ENCODE data around the gene CTPS1.

Gene CTPS1

DNA sequence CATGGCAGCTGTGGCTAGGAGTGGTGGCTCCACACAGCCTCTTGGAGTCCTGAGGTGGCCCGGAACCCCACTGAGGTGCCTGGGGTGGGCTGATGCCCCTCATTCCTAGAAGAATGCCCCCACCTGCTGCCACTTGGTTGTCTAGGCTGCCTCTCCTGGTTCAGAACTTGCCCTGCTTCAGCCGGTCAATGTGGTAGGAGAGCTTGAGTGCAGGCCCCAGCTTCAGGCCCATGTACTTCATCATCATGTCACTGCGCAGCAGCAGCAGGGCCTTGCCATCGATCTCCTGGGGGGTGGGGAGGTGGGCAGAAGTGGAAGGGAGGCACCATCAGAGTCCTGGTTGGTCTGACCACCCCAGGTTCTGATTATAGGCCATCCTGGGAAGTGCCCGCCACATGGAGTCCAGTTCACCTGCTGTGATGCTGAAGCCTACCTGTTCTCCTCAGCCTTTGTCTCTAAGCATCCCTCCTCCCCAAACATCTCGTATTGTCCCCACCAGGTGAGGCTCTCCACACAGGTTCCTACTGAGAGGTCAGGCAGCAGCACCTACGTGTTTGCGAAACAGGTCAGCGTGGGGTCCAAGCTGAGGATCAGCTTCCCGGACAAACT is 48.6 kb downstream of the CTPS1 start:
- Histone ChIP-seq H2BK15ac (replicated peaks; ENCODE audit: low read depth) (no peak overlapping the region), H3K4me2 (ENCODE audit: low read length) (no peak overlapping the region), H3K4me1 (ENCODE audit: control insufficient read depth, low read depth, low read length) (no peaks in the 10 kb centered on the region), H3K9ac (ENCODE audit: low read length) (no peak overlapping the region), H2AK5ac (ENCODE audit: low read length) (no peak overlapping the region), H2BK5ac (ENCODE audit: low read length) (no peak overlapping the region), H3K27ac (ENCODE audit: low read depth, low read length) (no peak overlapping the region), H3K18ac (ENCODE audit: low read length) (no peak overlapping the region), H3K36me3 (ENCODE audit: control insufficient read depth, insufficient read depth, low read length) (no peaks in the 10 kb centered on the region), H4K8ac (ENCODE audit: low read depth, low read length) (no peak overlapping the region), H3K4me3 (ENCODE audit: low read length) (no peak overlapping the region), H4K5ac (ENCODE audit: low read length) (no peak overlapping the region), H3K79me1 (ENCODE audit: low read length) (no peaks in the 10 kb centered on the region), H3K23ac (ENCODE audit: low read length) (no peak overlapping the region), H3K56ac (ENCODE audit: low read length) (no peak overlapping the region), H3K27me3 (ENCODE audit: insufficient read depth, low read length, poor library complexity) (no peaks in the 10 kb centered on the region), H3K79me2 (ENCODE audit: control insufficient read depth, insufficient read depth, low read length) (no peaks in the 10 kb centered on the region), H2BK120ac (ENCODE audit: low read depth, low read length) (no peak overlapping the region), H3K4ac (ENCODE audit: low read depth, low read length) (no peak overlapping the region)
- no CpG with 5 or more reads among the region's 10 CpGs for WGBS (ENCODE audit: extremely low coverage, insufficient coverage, low lambda C conversion rate)
- no peak for DNase-seq

DNA sequence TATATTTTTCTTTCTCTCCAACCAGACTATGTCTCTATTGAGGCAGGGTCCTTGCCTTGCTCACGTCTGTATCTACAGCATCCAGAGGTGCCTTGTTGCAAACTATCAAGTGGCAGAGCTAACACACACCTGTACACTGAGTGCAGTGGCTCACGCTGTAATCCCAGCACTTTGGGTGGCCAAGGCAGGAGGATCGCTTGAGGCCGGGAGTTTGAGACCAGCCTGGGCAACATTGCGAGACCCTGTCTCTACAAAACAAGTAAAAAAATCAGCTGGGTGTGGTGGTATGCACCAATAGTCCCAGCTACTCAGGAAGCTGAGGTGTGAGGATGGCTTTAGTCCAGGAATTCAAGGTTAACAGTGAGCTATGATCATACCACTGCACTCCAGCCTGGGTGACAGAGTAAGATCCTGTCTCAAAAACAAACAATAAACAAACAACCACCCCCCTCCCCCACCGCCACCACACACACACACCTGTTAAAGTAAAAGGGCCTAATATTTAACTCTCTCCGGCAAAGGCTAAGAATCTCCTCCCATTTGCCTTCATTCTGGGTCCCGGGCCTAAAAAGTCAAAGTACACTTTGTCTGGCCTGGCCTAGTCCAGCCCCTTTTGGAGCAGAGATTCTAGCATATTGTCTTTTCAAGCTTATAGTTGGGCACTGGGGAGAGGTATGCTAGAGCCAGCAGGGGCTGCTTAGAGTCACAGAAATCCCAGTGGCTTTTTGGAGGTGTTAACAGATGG is 51.5 kb downstream of the CTPS1 start:
- no peak overlapping the region for H3K4me2 ChIP-seq (ENCODE audit: low read length)
- no CpG with 5 or more reads among the region's 8 CpGs for WGBS (ENCODE audit: extremely low coverage, insufficient coverage, low lambda C conversion rate)
- DNase-seq, result no peak

DNA sequence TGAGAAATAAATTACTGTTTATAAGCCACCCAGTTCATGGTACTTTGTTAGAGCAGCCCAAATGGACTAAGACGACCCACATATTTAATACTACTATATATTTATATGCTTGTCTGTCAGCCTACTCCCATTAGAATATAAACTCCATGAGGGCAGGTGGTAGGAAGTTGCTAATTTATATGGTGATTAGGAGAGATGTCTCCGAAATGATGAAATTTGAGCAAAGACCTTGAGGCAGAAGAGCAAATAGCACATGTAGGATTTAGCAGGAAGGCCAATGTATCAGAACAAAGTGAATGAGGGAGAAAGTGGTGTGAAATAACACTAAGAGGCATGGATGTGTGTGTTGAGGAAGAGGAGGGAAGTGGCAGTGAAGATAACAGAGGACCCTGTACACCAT is 52.7 kb downstream of the CTPS1 start:
- no peak for DNase-seq
- H2BK120ac ChIP-seq (ENCODE audit: low read depth, low read length), result no peak overlapping the region
- no peak overlapping the region for H3K18ac ChIP-seq (ENCODE audit: low read length)
- H3K27ac ChIP-seq (ENCODE audit: low read depth, low read length), result no peak overlapping the region
- no peak overlapping the region for H3K4ac ChIP-seq (ENCODE audit: low read depth, low read length)
- H3K4me3 ChIP-seq (ENCODE audit: low read length), result no peak overlapping the region
- no peak overlapping the region for H2BK15ac ChIP-seq (replicated peaks; ENCODE audit: low read depth)
- no peak overlapping the region for H3K9ac ChIP-seq (ENCODE audit: low read length)
- no CpG with 5 or more reads among the region's 2 CpGs for WGBS (ENCODE audit: extremely low coverage, insufficient coverage, low lambda C conversion rate)
- no peaks in the 10 kb centered on the region for H3K36me3 ChIP-seq (ENCODE audit: control insufficient read depth, insufficient read depth, low read length)
- H3K79me1 ChIP-seq (ENCODE audit: low read length), result no peaks in the 10 kb centered on the region
- no peak overlapping the region for H3K4me2 ChIP-seq (ENCODE audit: low read length)
- no peaks in the 10 kb centered on the region for H3K27me3 ChIP-seq (ENCODE audit: insufficient read depth, low read length, poor library complexity)
- H3K79me2 ChIP-seq (ENCODE audit: control insufficient read depth, insufficient read depth, low read length), result no peaks in the 10 kb centered on the region
- no peak overlapping the region for H2AK5ac ChIP-seq (ENCODE audit: low read length)
- no peak overlapping the region for H4K8ac ChIP-seq (ENCODE audit: low read depth, low read length)
- no peak overlapping the region for H3K56ac ChIP-seq (ENCODE audit: low read length)
- H3K23ac ChIP-seq (ENCODE audit: low read length), result no peak overlapping the region
- H3K4me1 ChIP-seq (ENCODE audit: control insufficient read depth, low read depth, low read length), result peaks cover 2% of the 10 kb centered on the region
- no peak overlapping the region for H4K5ac ChIP-seq (ENCODE audit: low read length)
- no peak overlapping the region for H2BK5ac ChIP-seq (ENCODE audit: low read length)

More for the DNA sequence above, 51.5 kb downstream of the CTPS1 start:
- Histone ChIP-seq H3K4ac (ENCODE audit: low read depth, low read length) (no peak overlapping the region), H3K23ac (ENCODE audit: low read length) (no peak overlapping the region), H3K27ac (ENCODE audit: low read depth, low read length) (no peak overlapping the region), H2AK5ac (ENCODE audit: low read length) (no peak overlapping the region), H3K18ac (ENCODE audit: low read length) (no peak overlapping the region), H2BK120ac (ENCODE audit: low read depth, low read length) (no peak overlapping the region), H2BK5ac (ENCODE audit: low read length) (no peak overlapping the region), H3K79me1 (ENCODE audit: low read length) (no peaks in the 10 kb centered on the region), H4K8ac (ENCODE audit: low read depth, low read length) (no peak overlapping the region), H3K9ac (ENCODE audit: low read length) (no peak overlapping the region), H3K4me1 (ENCODE audit: control insufficient read depth, low read depth, low read length) (peaks cover 2% of the 10 kb centered on the region), H3K4me3 (ENCODE audit: low read length) (no peak overlapping the region), H3K56ac (ENCODE audit: low read length) (no peak overlapping the region), H3K79me2 (ENCODE audit: control insufficient read depth, insufficient read depth, low read length) (no peaks in the 10 kb centered on the region), H3K36me3 (ENCODE audit: control insufficient read depth, insufficient read depth, low read length) (no peaks in the 10 kb centered on the region), H3K27me3 (ENCODE audit: insufficient read depth, low read length, poor library complexity) (no peaks in the 10 kb centered on the region), H2BK15ac (replicated peaks; ENCODE audit: low read depth) (no peak overlapping the region), H4K5ac (ENCODE audit: low read length) (no peak overlapping the region)

DNA sequence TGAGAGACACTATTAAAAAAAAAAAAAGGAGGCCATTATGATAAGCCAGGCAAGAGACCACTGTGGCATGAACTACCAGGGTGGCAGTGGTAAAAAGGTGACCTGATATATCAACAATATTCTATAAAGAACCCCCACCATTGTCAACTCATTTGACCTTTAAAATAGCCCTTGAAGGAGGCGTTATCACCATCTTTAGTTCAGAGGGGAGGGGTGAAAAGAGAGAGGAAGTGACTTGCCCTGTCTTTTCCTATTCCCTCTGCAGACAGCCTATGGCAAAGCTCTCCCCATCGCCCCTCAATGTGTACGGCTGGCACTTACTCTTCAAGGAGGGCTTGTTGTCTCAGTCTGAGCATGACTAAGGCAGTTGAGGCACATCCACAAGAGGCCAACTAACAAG is 53.8 kb downstream of the CTPS1 start:
- no CpG with 5 or more reads among the region's 3 CpGs for WGBS (ENCODE audit: extremely low coverage, insufficient coverage, low lambda C conversion rate)
- Histone ChIP-seq H3K27me3 (ENCODE audit: insufficient read depth, low read length, poor library complexity) (no peaks in the 10 kb centered on the region), H2AK5ac (ENCODE audit: low read length) (no peak overlapping the region), H3K18ac (ENCODE audit: low read length) (no peak overlapping the region), H3K4me2 (ENCODE audit: low read length) (no peak overlapping the region), H3K23ac (ENCODE audit: low read length) (no peak overlapping the region), H3K27ac (ENCODE audit: low read depth, low read length) (no peak overlapping the region), H2BK120ac (ENCODE audit: low read depth, low read length) (no peak overlapping the region), H3K36me3 (ENCODE audit: control insufficient read depth, insufficient read depth, low read length) (no peaks in the 10 kb centered on the region), H3K56ac (ENCODE audit: low read length) (no peak overlapping the region), H3K4ac (ENCODE audit: low read depth, low read length) (no peak overlapping the region), H3K79me1 (ENCODE audit: low read length) (no peaks in the 10 kb centered on the region), H2BK15ac (replicated peaks; ENCODE audit: low read depth) (no peak overlapping the region), H2BK5ac (ENCODE audit: low read length) (no peak overlapping the region), H3K9ac (ENCODE audit: low read length) (no peak overlapping the region), H3K4me3 (ENCODE audit: low read length) (no peak overlapping the region), H4K5ac (ENCODE audit: low read length) (no peak overlapping the region), H3K4me1 (ENCODE audit: control insufficient read depth, low read depth, low read length) (peaks cover 2% of the 10 kb centered on the region), H3K79me2 (ENCODE audit: control insufficient read depth, insufficient read depth, low read length) (no peaks in the 10 kb centered on the region), H4K8ac (ENCODE audit: low read depth, low read length) (no peak overlapping the region)
- no peak for DNase-seq

- Histone ChIP-seq H3K56ac (ENCODE audit: low read length) (no peak overlapping the region), H3K18ac (ENCODE audit: low read length) (no peak overlapping the region), H3K79me1 (ENCODE audit: low read length) (no peaks in the 10 kb centered on the region), H3K4me3 (ENCODE audit: low read length) (no peak overlapping the region), H3K79me2 (ENCODE audit: control insufficient read depth, insufficient read depth, low read length) (no peaks in the 10 kb centered on the region), H3K27ac (ENCODE audit: low read depth, low read length) (no peak overlapping the region), H3K4me1 (ENCODE audit: control insufficient read depth, low read depth, low read length) (peaks cover 2% of the 10 kb centered on the region), H3K4ac (ENCODE audit: low read depth, low read length) (no peak overlapping the region), H3K27me3 (ENCODE audit: insufficient read depth, low read length, poor library complexity) (no peaks in the 10 kb centered on the region), H2BK5ac (ENCODE audit: low read length) (no peak overlapping the region), H3K23ac (ENCODE audit: low read length) (no peak overlapping the region), H2BK15ac (replicated peaks; ENCODE audit: low read depth) (no peak overlapping the region), H4K5ac (ENCODE audit: low read length) (no peak overlapping the region), H3K9ac (ENCODE audit: low read length) (no peak overlapping the region), H4K8ac (ENCODE audit: low read depth, low read length) (no peak overlapping the region), H2AK5ac (ENCODE audit: low read length) (no peak overlapping the region), H3K4me2 (ENCODE audit: low read length) (no peak overlapping the region), H2BK120ac (ENCODE audit: low read depth, low read length) (no peak overlapping the region), H3K36me3 (ENCODE audit: control insufficient read depth, insufficient read depth, low read length) (no peaks in the 10 kb centered on the region)
- no peak for DNase-seq
- no CpG with 5 or more reads among the region's 3 CpGs for WGBS (ENCODE audit: extremely low coverage, insufficient coverage, low lambda C conversion rate)
These were observed 57.8 kb downstream of the CTPS1 start for GRCh38 chr1:41037116-41037903.

All from mesendoderm (in vitro differentiated cells).